ENCODE data around the gene SHC2.

Gene SHC2, protein sequence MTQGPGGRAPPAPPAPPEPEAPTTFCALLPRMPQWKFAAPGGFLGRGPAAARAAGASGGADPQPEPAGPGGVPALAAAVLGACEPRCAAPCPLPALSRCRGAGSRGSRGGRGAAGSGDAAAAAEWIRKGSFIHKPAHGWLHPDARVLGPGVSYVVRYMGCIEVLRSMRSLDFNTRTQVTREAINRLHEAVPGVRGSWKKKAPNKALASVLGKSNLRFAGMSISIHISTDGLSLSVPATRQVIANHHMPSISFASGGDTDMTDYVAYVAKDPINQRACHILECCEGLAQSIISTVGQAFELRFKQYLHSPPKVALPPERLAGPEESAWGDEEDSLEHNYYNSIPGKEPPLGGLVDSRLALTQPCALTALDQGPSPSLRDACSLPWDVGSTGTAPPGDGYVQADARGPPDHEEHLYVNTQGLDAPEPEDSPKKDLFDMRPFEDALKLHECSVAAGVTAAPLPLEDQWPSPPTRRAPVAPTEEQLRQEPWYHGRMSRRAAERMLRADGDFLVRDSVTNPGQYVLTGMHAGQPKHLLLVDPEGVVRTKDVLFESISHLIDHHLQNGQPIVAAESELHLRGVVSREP

GRCh38 chr19:460877-461720, at the start of gene SHC2:
SHC2 (minus strand) TSS chr19:461033; CDS start chr19:460996, 37 bp downstream.
- peak; percentile 28 for DNase-seq

- DNase-seq = no peak
These were observed 47.6 kb upstream of the SHC2 start for GRCh38 chr19:508204-509150.

DNA sequence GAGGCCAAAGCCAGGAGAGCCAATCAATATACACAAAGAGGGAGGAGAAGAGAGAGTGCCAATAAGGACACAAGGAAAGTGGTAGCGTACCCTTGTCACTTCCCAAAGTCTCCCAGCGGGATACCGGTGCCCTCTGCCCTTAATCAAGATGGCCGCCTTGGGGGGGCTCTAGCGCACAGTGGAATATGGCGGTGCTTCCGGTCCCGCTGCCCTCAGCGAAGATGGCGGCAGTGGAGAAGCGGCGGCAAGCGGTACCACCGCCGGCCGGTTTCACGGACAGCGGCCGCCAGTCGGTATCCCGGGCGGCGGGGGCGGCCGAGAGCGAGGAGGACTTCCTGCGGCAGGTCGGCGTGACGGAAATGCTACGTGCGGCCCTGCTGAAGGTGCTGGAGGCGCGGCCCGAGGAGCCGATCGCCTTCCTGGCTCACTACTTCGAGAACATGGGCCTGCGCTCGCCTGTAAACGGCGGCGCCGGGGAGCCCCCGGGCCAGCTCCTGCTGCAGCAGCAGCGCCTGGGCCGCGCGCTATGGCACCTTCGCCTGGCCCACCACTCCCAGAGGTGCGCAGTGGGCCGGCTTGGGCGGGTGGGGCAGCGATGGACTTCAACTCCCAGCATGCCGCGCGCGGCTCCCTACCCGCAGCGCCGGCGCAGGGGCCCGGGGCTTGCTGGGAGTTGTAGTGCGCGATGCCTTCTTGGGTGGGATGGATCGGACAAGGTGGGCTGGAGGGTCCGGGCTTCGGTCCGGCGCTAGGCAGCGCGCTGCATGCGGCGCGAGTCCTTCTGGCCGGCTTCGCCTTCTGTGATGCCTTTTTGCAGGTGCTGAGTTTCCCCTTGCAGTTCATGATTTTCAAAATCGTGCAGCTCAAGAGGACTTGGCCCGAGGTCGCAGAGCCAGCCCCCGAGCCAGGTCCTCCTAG, 46.7 kb upstream of the SHC2 start, which contains the start of gene TPGS1:
Gene TPGS1, plus strand, starts transcription at position 212 of the 918 bp plus-strand sequence. Its CDS starts 10 bp downstream, at position 222.
- peak; percentile 82 for DNase-seq

DNA sequence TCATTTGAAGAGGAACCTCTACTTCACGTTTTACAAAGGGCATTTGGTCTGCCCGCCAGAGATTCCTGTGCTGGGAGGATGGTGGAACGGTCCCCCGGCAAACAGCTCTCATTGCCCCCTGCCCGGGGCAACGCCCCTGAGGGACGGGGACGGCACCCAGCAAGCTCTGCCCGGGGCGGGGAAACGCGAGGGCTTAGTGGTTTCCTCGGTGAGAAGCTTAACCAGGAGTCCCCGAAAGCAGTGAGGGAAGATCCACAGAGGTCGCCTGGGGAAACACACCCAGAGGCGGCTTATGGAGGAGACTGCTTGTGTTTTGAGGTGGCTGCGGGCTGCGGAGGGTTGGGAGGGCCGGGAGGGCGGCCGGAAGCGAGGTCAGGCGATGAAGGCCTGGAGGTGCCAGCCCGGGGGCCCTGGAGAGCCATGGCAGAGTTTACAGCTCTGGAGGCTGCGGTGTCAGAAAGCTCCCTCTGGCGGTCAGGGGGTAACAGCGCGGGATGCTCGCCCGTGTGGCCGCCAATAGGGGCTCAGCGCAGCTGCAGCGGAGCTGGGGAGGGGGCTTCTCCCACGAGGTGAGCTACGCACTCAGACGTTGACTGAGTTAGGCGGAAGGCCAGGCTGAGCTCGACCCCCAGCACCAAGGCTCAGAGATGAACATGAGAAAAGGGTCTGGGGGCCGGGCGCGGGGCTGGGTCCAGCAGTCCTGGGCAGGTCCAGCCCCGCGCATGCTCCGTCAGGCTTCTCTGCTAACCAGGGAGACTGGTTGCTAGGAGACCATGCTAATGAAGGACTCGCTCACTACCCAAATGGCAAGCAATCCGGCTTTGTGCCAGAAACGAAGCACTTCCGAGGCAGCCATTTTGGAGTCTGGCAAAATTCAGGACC, 45.8 kb upstream of the SHC2 start:
- peak; percentile 88 for DNase-seq

DNA sequence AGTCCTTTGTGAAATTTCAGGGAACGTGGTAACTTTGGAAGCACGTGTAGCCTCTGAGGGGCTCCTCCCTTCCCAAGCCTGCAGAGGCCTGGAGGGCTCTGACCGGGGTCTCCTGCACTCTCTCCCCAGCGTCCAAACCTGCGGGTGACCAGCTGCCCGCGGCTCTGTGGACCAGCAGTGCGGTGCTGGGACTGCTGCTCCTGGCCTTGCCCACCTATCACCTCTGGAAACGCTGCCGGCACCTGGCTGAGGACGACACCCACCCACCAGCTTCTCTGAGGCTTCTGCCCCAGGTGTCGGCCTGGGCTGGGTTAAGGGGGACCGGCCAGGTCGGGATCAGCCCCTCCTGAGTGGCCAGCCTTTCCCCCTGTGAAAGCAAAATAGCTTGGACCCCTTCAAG, 43.8 kb upstream of the SHC2 start:
- no peak for DNase-seq

DNA sequence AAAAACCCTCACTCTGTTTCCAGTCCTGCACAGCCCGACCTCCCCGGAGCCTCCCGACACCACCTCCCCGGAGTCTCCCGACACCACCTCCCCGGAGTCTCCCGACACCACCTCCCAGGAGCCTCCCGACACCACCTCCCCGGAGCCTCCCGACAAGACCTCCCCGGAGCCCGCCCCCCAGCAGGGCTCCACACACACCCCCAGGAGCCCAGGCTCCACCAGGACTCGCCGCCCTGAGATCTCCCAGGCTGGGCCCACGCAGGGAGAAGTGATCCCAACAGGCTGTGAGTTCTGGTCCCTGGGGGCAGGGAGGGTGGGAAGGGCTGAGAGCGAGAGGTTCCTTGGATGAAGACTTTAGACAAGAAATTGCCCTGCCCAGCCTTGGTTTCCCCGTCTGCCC, 40.8 kb upstream of the SHC2 start:
- no peak for DNase-seq

DNA sequence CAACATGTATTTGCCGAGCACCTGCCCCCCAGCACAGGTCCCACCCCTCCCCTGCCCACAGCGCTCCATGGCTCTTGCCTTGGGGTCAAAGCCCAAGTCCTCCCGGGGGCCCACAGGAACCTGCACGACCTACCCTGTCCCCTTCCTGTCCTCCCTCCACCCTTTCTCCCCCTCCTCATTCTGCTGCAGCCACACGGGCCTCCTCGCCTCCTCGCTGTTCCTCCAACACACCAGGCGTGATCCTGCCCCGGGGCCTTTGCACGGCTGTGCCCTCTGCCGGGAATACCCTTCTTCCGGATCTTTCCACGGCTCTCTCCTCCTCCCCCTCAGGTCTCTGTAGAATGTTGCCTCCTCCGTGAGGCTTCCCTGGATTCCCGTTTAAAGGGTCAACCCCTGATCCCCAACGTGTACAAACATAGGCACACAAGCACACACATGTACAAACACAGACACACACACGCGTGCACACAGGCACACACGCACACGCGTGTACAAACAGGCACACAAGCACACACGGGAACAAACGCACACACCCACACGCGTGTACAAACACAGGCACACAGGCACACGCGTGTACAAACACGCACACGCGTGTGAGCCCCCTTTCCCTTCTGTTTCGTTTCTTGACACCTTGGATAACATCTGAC, 38.3 kb upstream of the SHC2 start:
- DNase-seq = no peak

- no peak for DNase-seq
These were observed 37.7 kb upstream of the SHC2 start for GRCh38 chr19:498511-498891.

- no peak for DNase-seq
These were observed 37.2 kb upstream of the SHC2 start for GRCh38 chr19:497869-498510.

- DNase-seq = no peak
These were observed 36.6 kb upstream of the SHC2 start for GRCh38 chr19:497491-497868.

DNA sequence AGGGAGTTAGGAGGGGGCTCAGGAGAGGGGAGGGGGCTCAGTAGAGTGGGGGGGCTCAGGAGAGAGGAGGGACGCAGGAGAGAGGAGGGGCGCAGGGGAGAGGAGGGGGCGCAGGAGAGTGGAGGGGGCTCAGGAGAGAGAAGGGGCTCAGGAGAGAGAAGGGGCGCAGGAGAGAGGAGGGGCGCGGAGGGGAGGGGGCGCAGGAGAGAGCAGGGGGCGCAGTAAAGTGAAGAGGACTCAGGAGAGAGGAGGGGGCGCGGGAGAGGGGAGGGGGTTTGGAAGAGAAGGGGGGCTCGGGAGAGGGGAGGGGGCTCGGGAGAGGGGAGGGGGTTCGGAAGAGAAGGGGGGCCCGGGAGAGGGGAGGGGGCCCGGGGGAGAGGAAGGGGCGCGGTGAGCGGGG, 36.2 kb upstream of the SHC2 start:
- no peak for DNase-seq

- DNase-seq = no peak
These were observed 35.4 kb upstream of the SHC2 start, which contains the start of gene MADCAM1 for GRCh38 chr19:496112-496665. MADCAM1 (plus strand) TSS chr19:496486; CDS start chr19:496500, 14 bp downstream.

DNA sequence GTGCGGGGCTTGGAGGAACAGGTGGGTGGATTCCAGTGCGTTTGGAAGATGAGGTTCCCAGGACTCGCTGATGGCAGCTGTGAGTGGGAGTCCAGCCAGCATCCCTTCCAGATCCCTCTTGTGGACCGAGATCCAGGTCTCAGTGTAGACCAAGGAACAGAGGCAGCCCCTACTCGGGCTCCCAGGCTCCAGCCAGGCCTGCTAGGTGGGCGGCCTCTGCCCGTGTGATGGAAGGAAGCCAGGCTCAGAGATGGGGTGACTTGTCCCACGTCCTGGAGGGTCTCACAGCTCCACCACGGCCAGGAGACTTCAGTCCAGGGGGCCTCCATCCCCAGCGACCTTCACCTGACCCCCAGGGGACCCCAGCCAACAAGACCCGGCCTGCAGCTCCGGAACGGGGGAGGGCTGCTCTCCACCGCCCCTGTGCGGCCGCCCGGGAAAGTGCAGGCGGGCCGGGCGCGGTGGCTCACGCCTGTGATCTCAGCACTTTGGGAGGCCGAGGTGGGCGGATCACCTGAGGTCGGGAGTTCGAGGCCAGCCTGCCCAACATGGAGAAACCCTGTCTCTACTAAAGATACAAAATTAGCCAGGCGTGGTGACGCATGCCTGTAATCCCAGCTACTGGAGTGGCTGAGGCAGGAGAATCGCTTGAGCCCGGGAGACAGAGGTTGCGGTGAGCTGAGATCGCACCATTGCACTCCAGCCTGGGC, 34.7 kb upstream of the SHC2 start:
- DNase-seq = no peak

DNA sequence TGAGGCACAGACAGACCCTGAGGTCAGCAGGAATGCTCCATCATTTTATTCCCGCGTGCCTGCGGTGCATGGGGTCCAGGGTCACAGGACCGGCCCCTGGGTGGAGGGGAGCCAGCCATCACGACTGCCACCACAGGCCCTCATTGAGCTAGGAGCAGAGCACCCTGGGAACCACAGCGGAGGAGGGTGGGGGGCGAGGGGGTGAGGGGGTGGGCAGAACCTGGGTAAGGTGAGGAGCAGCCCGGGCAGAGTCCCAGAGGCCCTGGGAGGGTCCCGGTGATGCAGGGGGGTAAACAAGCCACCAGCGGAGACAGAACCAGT, 34.2 kb upstream of the SHC2 start:
- DNase-seq = no peak

- DNase-seq = no peak
These were observed 33.6 kb upstream of the SHC2 start for GRCh38 chr19:494171-495080.

DNA sequence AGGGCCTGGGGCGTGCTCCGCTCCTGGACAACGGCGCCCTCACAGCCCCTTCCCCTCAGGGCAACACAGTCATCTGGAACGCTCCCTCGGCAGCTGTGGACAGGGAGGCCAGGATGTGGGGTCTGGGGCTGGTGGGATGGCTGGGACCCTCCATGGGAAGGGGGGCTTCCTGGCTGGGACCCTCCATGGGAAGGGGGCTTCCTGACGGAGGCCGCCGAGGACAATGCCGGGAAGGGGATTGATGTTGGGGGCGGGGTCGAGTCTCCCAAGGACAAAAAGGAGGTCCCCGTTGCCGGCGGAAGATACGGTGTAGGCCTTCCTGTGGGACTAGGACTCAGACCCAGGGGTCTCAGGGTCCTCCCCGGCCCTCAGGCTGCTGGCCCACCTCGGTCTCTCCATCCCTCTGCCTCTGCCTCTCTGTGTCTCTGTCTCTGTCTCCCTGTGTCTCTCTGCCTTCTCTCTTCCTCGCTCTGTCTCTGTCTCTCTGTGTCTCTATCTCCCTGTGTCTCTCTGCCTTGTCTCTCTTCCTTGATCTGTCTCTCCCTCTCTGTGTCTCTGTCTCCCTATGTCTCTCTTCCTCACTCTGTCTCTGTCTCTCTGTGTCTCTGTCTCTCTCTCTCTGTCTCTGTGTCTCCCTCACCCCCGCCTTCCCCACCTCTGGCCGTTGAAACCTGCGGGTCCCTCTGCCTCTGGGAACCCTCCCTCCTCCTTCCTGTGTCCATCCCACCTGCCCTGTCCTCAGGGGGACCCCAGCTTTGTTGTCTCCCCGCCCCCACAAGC, 32.7 kb upstream of the SHC2 start:
- DNase-seq = no peak
